Common myeloid progenitor, CD34-positive (primary cell): ENCODE results near the gene LRP8.

ENCODE experiments used
- CTCF ChIA-PET: fragments of 350-600 bp; sonication (Branson Sonifier 250); formaldehyde crosslinking; loops from one replicate; lab custom pipeline; 2021; ENCODE audit warnings: antibody characterized with exemption; lab: Charles Lee
- POLR2A ChIA-PET: fragments of 350-600 bp; sonication (Branson Sonifier 250); formaldehyde crosslinking; loops from one replicate; lab custom pipeline; 2021; ENCODE audit warnings: antibody characterized with exemption; lab: Charles Lee
- DNase-seq, 3 donors: peaks; one replicate each; pipeline versions ENCODE4 v3.0.0 to v3.0.0-alpha.2; 2013
- H3K27ac ChIP-seq, 2 experiments: 1 replicate in 1 of 2; 2 replicates in 1 of 2; pipeline ENCODE4 v1.7.0; 2013; ENCODE audit warnings: inconsistent platforms in 2 of 2, low read length in 2 of 2, mild to moderate bottlenecking in 2 of 2, low read depth in 1 of 2, moderate library complexity in 1 of 2; ENCODE audit not compliant: severe bottlenecking in 2 of 2, insufficient read depth in 1 of 2, poor library complexity in 1 of 2
- H3K27me3 ChIP-seq, 5 experiments: replicated peaks in 2 of 5; 1 replicate in 3 of 5; 2 replicates in 2 of 5; pipeline versions ENCODE4 v1.6.1 to v1.7.0; 2013; ENCODE audit warnings: low read length in 4 of 5, mild to moderate bottlenecking in 2 of 5, moderate library complexity in 2 of 5, inconsistent platforms in 1 of 5; ENCODE audit not compliant: insufficient read depth in 5 of 5, control insufficient read depth in 4 of 5
- H3K36me3 ChIP-seq, 4 experiments: 1 replicate in 2 of 4; 2 replicates in 2 of 4; pipeline versions ENCODE4 v1.6.1 to v1.7.0; 2013; ENCODE audit warnings: low read length in 3 of 4, control low read depth in 1 of 4, mild to moderate bottlenecking in 1 of 4; ENCODE audit not compliant: control insufficient read depth in 4 of 4, insufficient read depth in 4 of 4
- H3K4me1 ChIP-seq, 4 experiments: 1 replicate in 3 of 4; 2 replicates in 1 of 4; pipeline versions ENCODE4 v1.6.1 to v1.7.1; 2013; ENCODE audit warnings: low read length in 3 of 4, mild to moderate bottlenecking in 3 of 4, control low read depth in 1 of 4, inconsistent platforms in 1 of 4, moderate library complexity in 1 of 4; ENCODE audit not compliant: control insufficient read depth in 4 of 4, insufficient read depth in 4 of 4; ENCODE audit errors: control extremely low read depth in 1 of 4
- H3K4me3 ChIP-seq, 7 experiments: 1 replicate in 4 of 7; 2 replicates in 3 of 7; pipeline versions ENCODE4 v1.5.1 to v1.7.0; 2013; ENCODE audit warnings: mild to moderate bottlenecking in 7 of 7, low read length in 6 of 7, moderate library complexity in 6 of 7, inconsistent platforms in 2 of 7, low read depth in 2 of 7, control low read depth in 1 of 7; ENCODE audit not compliant: insufficient read depth in 4 of 7, control insufficient read depth in 1 of 7; ENCODE audit errors: extremely low read depth in 1 of 7
- H3K9me3 ChIP-seq, 5 experiments: 1 replicate in 4 of 5; 2 replicates in 1 of 5; pipeline versions ENCODE4 v1.6.1 to v1.7.1; 2013; ENCODE audit warnings: low read length in 4 of 5, mild to moderate bottlenecking in 2 of 5, inconsistent platforms in 1 of 5, low read depth in 1 of 5, moderate library complexity in 1 of 5; ENCODE audit not compliant: control insufficient read depth in 4 of 5, insufficient read depth in 2 of 5; ENCODE audit errors: control extremely low read depth in 1 of 5
- WGBS: methylation state at CpG from one replicate; pipeline ENCODE4 v1.1.5; 2013; ENCODE audit not compliant: insufficient coverage; 5-methylcytosine and 5-hydroxymethylcytosine counted together

The LRP8 gene

GRCh38 chr1:53367503-53368313 is 39.8 kb upstream of the LRP8 start:
- Histone ChIP-seq H3K27me3 (no peaks in the 10 kb centered on the region), H3K9me3 (no peaks in the 10 kb centered on the region), H3K4me3 (peak overlapping the region in 2 of 7 experiments; percentile 6 to 23), H3K27ac (no peak overlapping the region), H3K4me1 (peaks cover 0 to 32% (median 20%) of the 10 kb centered on the region in 4 experiments), H3K36me3 (no peaks in the 10 kb centered on the region)
- DNase-seq, result peak; percentile 75 to 94 (median 91)
- ChIA-PET POLR2A (interaction anchor here (0.9 kb wide), 1 partner anchor 56 kb away, joined by 3 read pairs; no protein-coding TSS in a partner anchor), CTCF (interaction anchor here (0.8 to 1.5 kb wide), 5 partner anchors 9 to 32 kb away, joined by 3 to 5 read pairs (median 3); no protein-coding TSS in a partner anchor)
- WGBS, result 35% methylated on average over 7 of the region's 7 CpGs

DNA sequence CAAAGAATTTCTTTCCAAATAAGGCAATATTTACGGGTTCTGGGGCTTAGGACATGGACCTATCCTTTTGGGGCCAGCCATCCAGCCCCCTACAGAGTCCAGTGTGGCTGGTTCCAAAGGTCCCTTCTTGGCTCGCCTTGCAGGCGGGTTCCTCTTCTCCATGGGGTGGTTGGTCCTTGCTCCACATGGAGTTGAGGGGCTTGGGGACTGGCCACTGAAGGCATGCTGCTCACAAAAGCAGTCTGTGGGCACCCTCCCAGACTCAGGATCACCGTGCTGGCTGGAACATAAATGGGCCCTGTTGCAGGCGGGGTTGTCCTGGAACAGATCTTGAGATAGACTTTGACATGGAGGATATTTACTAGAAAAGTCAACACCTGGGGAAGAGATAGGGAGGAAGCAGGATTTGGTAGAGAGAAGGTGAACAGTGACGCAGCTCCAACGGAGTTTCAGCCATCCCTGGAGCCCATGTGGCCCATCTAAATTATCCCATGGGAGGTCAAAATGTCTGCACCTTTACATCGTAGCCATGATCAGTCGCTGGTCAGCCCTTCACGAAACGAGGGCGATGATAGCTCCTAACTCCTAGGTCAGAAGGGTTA is 39.1 kb upstream of the LRP8 start:
- Histone ChIP-seq H3K4me1 (peaks cover 0 to 32% (median 20%) of the 10 kb centered on the region in 4 experiments), H3K36me3 (no peaks in the 10 kb centered on the region), H3K4me3 (no peak overlapping the region), H3K27ac (no peak overlapping the region), H3K27me3 (no peaks in the 10 kb centered on the region), H3K9me3 (no peaks in the 10 kb centered on the region)
- 97% methylated on average over 12 of the region's 12 CpGs for whole genome bisulfite sequencing
- POLR2A ChIA-PET, result no interaction called here
- CTCF ChIA-PET, result interaction anchor here (1.0 kb wide), 2 partner anchors 23 to 31 kb away, joined by 3 read pairs; no protein-coding TSS in a partner anchor
- no peak for DNase-seq

- Histone ChIP-seq H3K9me3 (no peaks in the 10 kb centered on the region), H3K4me3 (peak overlapping the region in 1 of 7 experiments; percentile 15), H3K27me3 (no peaks in the 10 kb centered on the region), H3K36me3 (no peaks in the 10 kb centered on the region), H3K4me1 (peaks cover 0 to 32% (median 20%) of the 10 kb centered on the region in 4 experiments), H3K27ac (no peak overlapping the region)
- ChIA-PET POLR2A (no interaction called here), CTCF (no interaction called here)
- WGBS, result 65% methylated on average over 11 of the region's 12 CpGs
- DNase-seq, result peak in 2 of 3 donors; percentile 12 to 38
Measured at GRCh38 chr1:53365437-53366063, 37.7 kb upstream of the LRP8 start.

- Histone ChIP-seq H3K4me3 (no peak overlapping the region), H3K4me1 (peaks cover 0 to 22% (median 12%) of the 10 kb centered on the region in 4 experiments), H3K27ac (no peak overlapping the region), H3K36me3 (no peaks in the 10 kb centered on the region), H3K27me3 (no peaks in the 10 kb centered on the region), H3K9me3 (peaks cover 0 to 4% (median 4%) of the 10 kb centered on the region in 5 experiments)
- 92% methylated on average over 7 of the region's 9 CpGs for WGBS
- ChIA-PET CTCF (interaction anchor here (0.6 kb wide), 1 partner anchor 10 kb away, joined by 3 read pairs; no protein-coding TSS in a partner anchor), POLR2A (no interaction called here)
- DNase-seq, result peak in 2 of 3 donors; percentile 18 to 22
Measured at GRCh38 chr1:53362851-53363642, 35.2 kb upstream of the LRP8 start.

DNA sequence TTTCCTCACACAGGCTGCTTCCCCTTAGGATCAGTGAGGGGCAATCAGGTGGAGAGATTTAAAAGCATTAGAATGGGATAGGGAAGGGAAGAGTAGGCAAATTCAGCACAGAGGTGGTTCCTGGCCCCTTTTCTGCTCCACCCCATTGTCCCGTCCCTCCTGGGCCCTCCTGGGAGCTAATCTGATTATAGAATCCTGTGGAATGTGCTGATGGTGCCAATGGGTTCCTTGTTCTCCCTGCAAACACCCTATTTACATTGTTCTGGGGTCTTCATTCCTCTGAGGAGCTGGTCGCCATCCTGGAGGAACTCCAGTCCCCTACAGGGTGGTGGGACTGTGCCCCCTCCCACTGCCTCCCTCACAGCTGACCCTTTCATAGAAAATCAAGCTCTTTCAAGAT is 34.4 kb upstream of the LRP8 start:
- WGBS, result 91% methylated on average over 1 of the region's 2 CpGs
- Histone ChIP-seq H3K4me1 (peaks cover 0 to 15% (median 4%) of the 10 kb centered on the region in 4 experiments), H3K27me3 (no peaks in the 10 kb centered on the region), H3K27ac (no peak overlapping the region), H3K36me3 (no peaks in the 10 kb centered on the region), H3K4me3 (no peak overlapping the region), H3K9me3 (peaks cover 0 to 7% (median 4%) of the 10 kb centered on the region in 5 experiments)
- ChIA-PET CTCF (no interaction called here), POLR2A (no interaction called here)
- no peak for DNase-seq

- WGBS, result 75% methylated on average over 2 of the region's 3 CpGs
- H3K9me3 ChIP-seq, result peaks cover 0 to 13% (median 4%) of the 10 kb centered on the region in 5 experiments
- no peaks in the 10 kb centered on the region for H3K36me3 ChIP-seq
- H3K27me3 ChIP-seq, result no peaks in the 10 kb centered on the region
- POLR2A ChIA-PET, result no interaction called here
- CTCF ChIA-PET, result no interaction called here
- no peak for DNase-seq
- no peak overlapping the region for H3K4me3 ChIP-seq
- H3K4me1 ChIP-seq, result peaks cover 0 to 10% (median 4%) of the 10 kb centered on the region in 4 experiments
- no peak overlapping the region for H3K27ac ChIP-seq
Measured at GRCh38 chr1:53361541-53361961, 33.7 kb upstream of the LRP8 start.
